GM19351 (cell line): ENCODE measurements around the gene CDK5RAP2.
"Not testable (repeated sequence)": the region's sequence is repeated elsewhere in the genome, so short reads cannot be mapped to it uniquely, and the experiment has no call there.

Source experiments
- ATAC-seq: cut with Tn5 transposase; IDR thresholded peaks from one replicate; pipeline ENCODE4 v1.9.1; 2021; ENCODE audit warnings: mild to moderate bottlenecking, moderate library complexity; ENCODE audit not compliant: unreplicated experiment

The CDK5RAP2 gene

GRCh38 chr9:120580051-120580896 is at the start of gene CDK5RAP2:
CDK5RAP2 (minus strand) TSS chr9:120580167; CDS start chr9:120579978, 189 bp downstream.
- ATAC-seq, result peak; percentile 94

GRCh38 chr9:120628925-120629497 is 49.0 kb upstream of the CDK5RAP2 start:
- not testable (repeated sequence) for ATAC-seq

- no peak for ATAC-seq
These were observed 48.4 kb upstream of the CDK5RAP2 start for GRCh38 chr9:120628207-120628924.

- no peak for ATAC-seq
These were observed 47.1 kb upstream of the CDK5RAP2 start for GRCh38 chr9:120627073-120627472.

GRCh38 chr9:120626512-120626911 is 46.5 kb upstream of the CDK5RAP2 start:
- ATAC-seq, result no peak

- no peak for ATAC-seq
These were observed 45.3 kb upstream of the CDK5RAP2 start for GRCh38 chr9:120625222-120625621.

DNA sequence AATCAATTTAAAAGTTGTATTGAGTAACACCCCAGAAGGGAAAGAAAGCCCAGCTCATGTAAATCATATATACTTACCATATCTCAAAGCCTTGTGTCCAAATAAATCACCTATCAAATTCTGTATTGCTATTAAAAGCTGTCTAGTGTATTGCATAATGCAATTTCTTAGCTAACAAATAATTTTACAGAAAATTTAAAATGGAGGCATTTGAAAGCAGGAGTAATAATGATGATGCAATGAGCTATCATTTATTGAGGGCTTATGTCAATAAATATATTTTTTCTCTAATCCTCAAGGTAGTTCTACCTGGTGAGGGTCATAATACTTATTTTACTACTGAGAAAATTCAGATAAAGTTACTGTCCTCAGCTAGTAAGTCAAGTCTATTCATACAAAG is 42.8 kb upstream of the CDK5RAP2 start:
- ATAC-seq, result no peak

DNA sequence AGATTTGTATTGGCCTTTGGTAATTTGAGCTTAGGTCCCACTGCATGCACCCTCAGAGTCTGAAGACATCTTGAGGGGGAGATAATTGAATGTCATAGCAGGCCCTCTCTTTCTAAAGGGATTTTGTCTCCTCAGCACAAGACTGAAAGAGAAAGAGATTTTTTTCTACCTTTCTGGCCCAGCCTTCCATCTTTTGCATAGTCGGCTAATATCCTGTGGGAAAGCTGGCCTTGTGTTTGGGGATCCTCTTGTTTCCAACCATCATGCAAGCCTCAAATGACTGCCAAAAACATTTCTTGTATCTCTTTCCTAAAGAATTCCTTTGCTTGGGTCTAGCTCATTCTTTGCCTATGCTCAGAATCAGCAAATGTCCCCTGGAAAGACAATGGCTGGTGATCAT is 42.0 kb upstream of the CDK5RAP2 start:
- ATAC-seq, result no peak

DNA sequence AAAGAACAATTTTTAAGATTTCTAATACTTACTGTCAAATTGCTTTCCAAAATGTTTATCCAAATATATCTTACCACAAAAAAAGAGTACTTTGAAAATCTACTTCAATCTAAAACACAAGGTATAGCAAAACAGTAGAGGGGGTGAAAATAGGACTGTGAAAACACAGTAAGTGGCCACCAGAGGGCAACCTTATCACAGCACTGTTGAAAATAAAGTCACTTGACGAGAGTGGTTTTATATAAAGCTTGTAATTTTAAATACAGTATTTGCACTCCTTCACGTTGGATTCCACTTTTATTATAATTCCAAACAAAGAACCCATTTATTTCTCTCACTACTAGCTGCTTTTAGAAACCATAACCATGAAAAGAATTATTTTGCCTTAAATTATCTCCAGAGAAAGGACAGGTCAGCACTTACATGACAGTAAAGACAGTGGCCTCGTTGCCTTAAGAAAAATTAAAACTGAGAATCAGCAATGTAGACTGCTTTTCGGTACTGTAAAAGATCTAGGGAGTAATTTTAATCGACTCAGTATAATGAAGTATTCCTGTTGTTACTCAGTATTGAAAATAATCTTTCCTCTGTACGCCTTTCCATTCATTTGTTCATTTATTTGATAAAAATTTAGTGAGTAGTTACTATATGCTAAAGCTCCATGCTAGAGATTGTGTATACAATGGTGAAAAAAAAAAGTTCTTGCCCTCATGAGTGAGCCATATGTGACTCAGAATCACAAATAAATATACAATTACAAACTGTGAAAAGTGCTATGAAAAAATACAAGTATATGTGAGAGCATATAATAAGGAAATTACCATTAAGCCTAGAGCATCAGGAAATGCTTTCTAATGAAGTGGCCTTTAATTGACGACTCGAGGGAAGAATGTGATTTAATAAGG is 40.0 kb upstream of the CDK5RAP2 start:
- peak; percentile 85 for ATAC-seq

- ATAC-seq, result no peak
These were observed 37.3 kb upstream of the CDK5RAP2 start for GRCh38 chr9:120616966-120617935.

- no peak for ATAC-seq
These were observed 32.3 kb upstream of the CDK5RAP2 start for GRCh38 chr9:120612218-120612617.

DNA sequence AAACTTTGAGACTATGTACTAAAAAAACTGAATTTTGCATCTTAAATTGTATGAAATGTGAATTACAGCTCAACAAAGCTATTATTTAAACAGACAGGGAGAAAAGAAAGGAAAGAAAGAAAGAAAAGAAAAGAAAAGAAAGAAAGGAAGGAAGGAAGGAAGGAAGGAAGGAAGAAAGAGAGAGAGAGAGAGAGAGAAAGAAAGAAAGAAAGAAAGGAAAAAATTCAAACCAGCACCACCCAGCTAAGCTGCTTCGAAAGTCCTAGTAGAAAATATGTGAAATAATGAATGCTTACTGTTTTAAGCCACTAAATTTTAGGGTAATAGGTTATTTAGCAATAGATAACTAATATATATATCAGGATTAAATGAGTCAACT is 31.7 kb upstream of the CDK5RAP2 start:
- no peak for ATAC-seq

DNA sequence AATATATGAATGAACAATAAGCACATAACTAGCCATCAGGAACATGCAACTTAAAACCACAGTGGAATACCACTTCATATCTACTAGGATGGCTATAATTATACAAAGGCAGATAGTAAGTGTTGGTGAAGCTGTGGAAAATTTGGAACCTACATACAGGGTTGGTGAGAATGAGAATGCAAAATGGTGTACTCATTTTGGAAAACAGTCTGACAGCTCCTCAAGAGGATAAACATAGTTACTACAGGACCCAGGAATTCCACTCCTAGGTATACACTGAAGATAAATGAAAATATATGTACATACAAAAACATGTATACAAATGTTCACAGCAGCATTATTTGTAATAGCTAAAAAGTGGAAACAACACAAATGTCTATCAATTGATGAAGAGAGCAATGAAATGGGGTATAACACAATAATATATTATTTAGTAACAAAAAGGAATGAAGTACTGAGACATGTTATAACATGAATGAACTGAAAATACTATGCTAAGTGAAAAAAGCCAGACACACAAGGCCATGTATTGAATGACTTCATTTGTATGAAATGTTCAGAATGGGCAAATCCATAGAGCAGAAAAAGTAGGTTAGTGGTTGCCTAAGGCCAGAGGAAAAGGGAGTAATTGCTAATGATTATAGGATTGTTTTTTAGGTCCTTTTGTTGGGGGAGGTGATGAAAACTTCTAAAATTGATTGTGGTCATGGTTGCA is 31.2 kb upstream of the CDK5RAP2 start:
- ATAC-seq, result no peak

GRCh38 chr9:120609636-120610035 is 29.7 kb upstream of the CDK5RAP2 start:
- ATAC-seq, result no peak

DNA sequence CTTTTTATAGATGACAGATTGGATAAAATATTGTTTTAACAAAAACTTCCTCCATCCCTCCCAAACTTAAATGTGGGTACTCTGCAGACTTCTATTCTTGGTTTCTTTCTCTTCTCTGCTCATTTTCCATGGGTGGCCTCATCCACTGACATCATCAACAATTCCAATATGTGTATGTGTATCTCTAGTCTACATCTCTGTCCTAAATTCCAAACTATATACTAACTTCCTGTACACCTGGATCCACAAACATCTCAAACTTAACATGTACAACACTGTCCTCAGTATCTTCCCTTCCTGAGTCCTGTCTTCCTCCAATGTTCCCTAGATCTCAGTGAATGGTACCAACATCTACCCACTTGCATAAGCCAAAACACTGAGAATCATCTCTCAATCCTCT is 28.5 kb upstream of the CDK5RAP2 start:
- ATAC-seq, result no peak

DNA sequence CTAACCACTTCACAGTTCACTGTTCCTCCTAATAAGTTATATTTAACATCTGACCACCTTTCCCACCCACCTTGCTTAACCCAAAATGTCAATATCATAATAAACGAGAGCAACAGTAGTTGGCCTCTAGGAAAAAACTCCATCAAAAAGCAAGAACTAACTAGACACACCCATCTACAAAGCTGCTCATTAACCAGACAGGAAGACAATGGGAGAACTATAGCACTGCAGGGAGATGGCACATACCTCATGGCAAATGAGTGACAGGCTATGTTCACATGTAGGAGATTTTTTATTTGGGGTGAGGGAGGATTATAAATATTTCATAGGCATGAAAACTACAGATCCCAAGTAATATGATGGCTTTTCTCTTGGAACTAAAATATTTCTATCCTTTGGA is 23.6 kb upstream of the CDK5RAP2 start:
- no peak for ATAC-seq

GRCh38 chr9:120603010-120603409 is 23.0 kb upstream of the CDK5RAP2 start:
- no peak for ATAC-seq

DNA sequence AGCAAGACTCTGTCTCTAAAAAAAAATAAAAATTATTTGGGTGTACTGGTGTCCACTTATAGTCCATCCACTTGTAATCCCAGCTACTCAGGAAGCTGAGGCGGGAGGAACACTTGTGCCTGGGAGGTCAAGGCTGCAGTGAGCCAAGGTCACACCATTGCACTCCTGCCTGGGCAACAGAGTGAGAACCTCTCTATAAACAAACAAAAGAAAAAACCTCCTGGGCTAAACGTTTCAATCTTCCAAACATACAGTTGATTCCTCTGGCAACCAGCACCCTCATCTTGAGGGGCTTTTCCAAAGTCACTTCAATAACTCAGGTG is 13.9 kb upstream of the CDK5RAP2 start:
- ATAC-seq, result no peak

- ATAC-seq, result no peak
These were observed 13.4 kb upstream of the CDK5RAP2 start for GRCh38 chr9:120593250-120593954.
